ENCODE results near the gene YEATS2. TPM values are rescaled to one million over a fixed set of nuclear protein-coding genes. Genes with fewer than 3 reads are reported as not detected.

Gene YEATS2
- total RNA-seq, 2 experiments from 2014 or later: 68.2 to 77.2 TPM

GRCh38 chr3:183826448-183827250 lies 129.1 kb downstream of the YEATS2 start:
- Histone ChIP-seq H3K9me2 (ENCODE audit: insufficient read depth, low read length) (no peaks in the 10 kb centered on the region), H4K20me1 (ENCODE audit: insufficient read depth, low read length) (no peaks in the 10 kb centered on the region), H3K36me3 (ENCODE audit: insufficient read depth, low read length) (peaks cover 9% of the 10 kb centered on the region; the same call in 1 of the 2 replicates), H3K79me2 (ENCODE audit: insufficient read depth, low read depth, low read length) (no peaks in the 10 kb centered on the region), H3K4me1 (ENCODE audit: insufficient read depth, low read length, poor library complexity, severe bottlenecking) (peaks cover 14% of the 10 kb centered on the region), H3K4me2 (ENCODE audit: low read length) (no peak overlapping the region), H3K4me3 (ENCODE audit: low read depth, low read length, poor library complexity, severe bottlenecking) (no peak overlapping the region), H2AFZ (ENCODE audit: low read length) (no peak overlapping the region), H3K9me3 (ENCODE audit: low read length) (no peaks in the 10 kb centered on the region), H3K27ac (ENCODE audit: low read depth, low read length, poor library complexity, severe bottlenecking) (no peak overlapping the region)
- BruUV-seq (replicated peaks): no TSS peak
- no peak for TF ChIP-seq EZH2phosphoT487 (IDR thresholded peaks at IDR 0.05; ENCODE audit: borderline replicate concordance, low read depth, low read length)
- ChIA-PET POLR2A (interaction anchor here (0.6 to 1.4 kb wide), 3 partner anchors 10 to 374 kb away, joined by 3 to 7 read pairs (median 4); no protein-coding TSS in a partner anchor), CTCF (ENCODE audit: unreplicated experiment) (interaction anchor here (0.6 to 1.1 kb wide), 3 partner anchors 14 to 58 kb away, joined by 3 to 4 read pairs (median 3); partner anchors contain the start of gene PARL)
- DNase-seq (ENCODE audit: low spot score): no peak
- intact Hi-C loops (cut with micrococcal nuclease; ENCODE audit: unreplicated experiment): no loop called here

GRCh38 chr3:183827809-183828537 lies 130.4 kb downstream of the YEATS2 start:
- DNase-seq (ENCODE audit: low spot score): no peak
- Histone ChIP-seq H2AFZ (ENCODE audit: low read length) (no peak overlapping the region), H3K36me3 (ENCODE audit: insufficient read depth, low read length) (peaks cover 19% of the 10 kb centered on the region; the same call in 1 of the 2 replicates), H3K4me1 (ENCODE audit: insufficient read depth, low read length, poor library complexity, severe bottlenecking) (peaks cover 14% of the 10 kb centered on the region), H3K4me3 (ENCODE audit: low read depth, low read length, poor library complexity, severe bottlenecking) (no peak overlapping the region), H3K27ac (ENCODE audit: low read depth, low read length, poor library complexity, severe bottlenecking) (no peak overlapping the region), H3K9me2 (ENCODE audit: insufficient read depth, low read length) (no peaks in the 10 kb centered on the region), H3K9me3 (ENCODE audit: low read length) (no peaks in the 10 kb centered on the region), H4K20me1 (ENCODE audit: insufficient read depth, low read length) (no peaks in the 10 kb centered on the region), H3K4me2 (ENCODE audit: low read length) (no peak overlapping the region), H3K79me2 (ENCODE audit: insufficient read depth, low read depth, low read length) (no peaks in the 10 kb centered on the region)
- BruUV-seq (replicated peaks): no TSS peak
- CTCF ChIA-PET (ENCODE audit: unreplicated experiment): no interaction called here
- intact Hi-C loops (cut with micrococcal nuclease; ENCODE audit: unreplicated experiment): no loop called here
- TF ChIP-seq EZH2phosphoT487 (IDR thresholded peaks at IDR 0.05; ENCODE audit: borderline replicate concordance, low read depth, low read length) (no peak), CTCF (conservative IDR thresholded peaks at IDR 0.05; ENCODE audit: low read length) (no peak)
- POLR2A ChIA-PET: no interaction called here

- POLR2A ChIA-PET: interaction anchor here (1.5 kb wide), 1 partner anchor 13 kb away, joined by 4 read pairs; no protein-coding TSS in a partner anchor
- intact Hi-C loops (cut with micrococcal nuclease; ENCODE audit: unreplicated experiment): no loop called here
- peaks cover 14% of the 10 kb centered on the region for H3K4me1 ChIP-seq (ENCODE audit: insufficient read depth, low read length, poor library complexity, severe bottlenecking)
- CTCF ChIA-PET (ENCODE audit: unreplicated experiment): no interaction called here
- no peak for DNase-seq (ENCODE audit: low spot score)
- H3K9me2 ChIP-seq (ENCODE audit: insufficient read depth, low read length): no peaks in the 10 kb centered on the region
- no peaks in the 10 kb centered on the region for H3K79me2 ChIP-seq (ENCODE audit: insufficient read depth, low read depth, low read length)
- H2AFZ ChIP-seq (ENCODE audit: low read length): no peak overlapping the region
- no TSS peak for BruUV-seq (replicated peaks)
- no peak overlapping the region for H3K4me3 ChIP-seq (ENCODE audit: low read depth, low read length, poor library complexity, severe bottlenecking)
- no peak overlapping the region for H3K4me2 ChIP-seq (ENCODE audit: low read length)
- TF ChIP-seq CTCF (conservative IDR thresholded peaks at IDR 0.05; ENCODE audit: low read length) (no peak), EZH2phosphoT487 (IDR thresholded peaks at IDR 0.05; ENCODE audit: borderline replicate concordance, low read depth, low read length) (no peak)
- H4K20me1 ChIP-seq (ENCODE audit: insufficient read depth, low read length): no peaks in the 10 kb centered on the region
- no peaks in the 10 kb centered on the region for H3K9me3 ChIP-seq (ENCODE audit: low read length)
- H3K36me3 ChIP-seq (ENCODE audit: insufficient read depth, low read length): peaks cover 25% of the 10 kb centered on the region; the same call in 1 of the 2 replicates
- no peak overlapping the region for H3K27ac ChIP-seq (ENCODE audit: low read depth, low read length, poor library complexity, severe bottlenecking)
These were observed 130.9 kb downstream of the YEATS2 start for GRCh38 chr3:183828538-183828870.

Data from OCI-LY7 (cell line).